Heart left ventricle (tissue), 13 donors: ENCODE measurements around the gene BICDL2.
"Not testable (repeated sequence)": the region's sequence is repeated elsewhere in the genome, so short reads cannot be mapped to it uniquely, and the experiment has no call there.

Source experiments
- POLR2A ChIP-seq, 2 donors: fragments of 450-650 bp; IDR thresholded peaks; one replicate each; pipeline ENCODE4 v1.6.1; 2017; ENCODE audit warnings: antibody characterized with exemption in 2 of 2, mild to moderate bottlenecking in 2 of 2, moderate library complexity in 2 of 2
- TF ChIP-seq, protein P1 (sequence below), 12 donors: fragments of 200-600 bp; sonication (generic) in 4 of 12; IDR thresholded peaks; one replicate each; pipeline versions ENCODE4 v1.5.0 to v1.8.0; 2018 to 2022; ENCODE audit warnings: antibody characterized with exemption in 12 of 12, mild to moderate bottlenecking in 5 of 12
- donor health status: ischemic (EF 13 %, LVEDD 7.1; RV severe dilation, severe dysfunction).
- donor health status: DM: no; HTN: yes; CAD: no.
- donor health status: DM: no; HTN: no; CAD: no.
- donor health status: ischemic (EF 25% LVEDD 6.9; RV normal size, moderate dysfunction).
- donor health status: ischemic (EF 25% LVEDD 5.7; RV mildly dilated, moderate dysfunction).
- donor health status: ischemic (EF 35%, LVEDD 5.7; RV mildly dilated, moderate dysfunction).
- donor health status: nonischemic (EF 11% LVEDD 7.7; RV severe dilation, severe dysfunction).
- donor health status: DM: yes; HTN: yes; CAD: no.
- donor health status: PGD.
- donor health status: ischemic (EF 29% LVEDD 5.4; RV normal size, mild dysfunction).
- donor health status: nonischemic (EF 23%, LVEDD 6.1; RV moderate dilation, normal function).

DNA sequence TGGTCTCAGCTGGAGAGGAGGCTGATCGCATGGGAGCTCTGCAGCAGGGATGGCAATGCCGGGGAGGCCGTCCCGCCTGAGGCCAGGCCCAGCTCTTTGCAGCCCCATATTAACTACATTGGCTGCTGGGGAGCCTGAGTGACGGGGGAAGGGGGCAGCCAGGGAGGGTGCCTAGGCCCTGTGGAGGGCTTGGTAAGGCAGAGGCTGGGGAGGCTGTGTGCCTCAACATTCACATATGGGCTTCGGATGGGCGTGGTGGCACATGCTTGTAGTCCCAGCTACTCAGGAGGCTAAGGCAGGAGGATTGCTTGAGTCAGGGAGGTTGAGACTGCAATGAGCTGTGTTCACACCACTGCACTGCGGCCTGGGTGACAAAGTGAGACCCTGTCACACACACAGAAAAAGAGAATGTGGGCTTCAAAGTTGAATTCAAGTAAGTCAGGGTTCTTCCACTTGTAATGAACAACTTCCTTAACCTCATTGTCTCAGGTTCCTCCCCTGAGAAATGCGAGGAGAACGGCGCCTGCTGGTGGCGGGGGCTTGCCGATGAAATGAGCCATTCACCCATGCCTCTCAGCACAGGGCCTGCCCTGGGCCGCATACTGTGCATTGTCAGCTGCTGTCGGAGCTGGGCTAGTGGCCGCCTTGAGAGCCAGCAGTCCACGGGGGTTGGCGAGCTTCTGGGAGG lies 36.0 kb upstream of the BICDL2 start:
- TF ChIP-seq, protein P1, sequence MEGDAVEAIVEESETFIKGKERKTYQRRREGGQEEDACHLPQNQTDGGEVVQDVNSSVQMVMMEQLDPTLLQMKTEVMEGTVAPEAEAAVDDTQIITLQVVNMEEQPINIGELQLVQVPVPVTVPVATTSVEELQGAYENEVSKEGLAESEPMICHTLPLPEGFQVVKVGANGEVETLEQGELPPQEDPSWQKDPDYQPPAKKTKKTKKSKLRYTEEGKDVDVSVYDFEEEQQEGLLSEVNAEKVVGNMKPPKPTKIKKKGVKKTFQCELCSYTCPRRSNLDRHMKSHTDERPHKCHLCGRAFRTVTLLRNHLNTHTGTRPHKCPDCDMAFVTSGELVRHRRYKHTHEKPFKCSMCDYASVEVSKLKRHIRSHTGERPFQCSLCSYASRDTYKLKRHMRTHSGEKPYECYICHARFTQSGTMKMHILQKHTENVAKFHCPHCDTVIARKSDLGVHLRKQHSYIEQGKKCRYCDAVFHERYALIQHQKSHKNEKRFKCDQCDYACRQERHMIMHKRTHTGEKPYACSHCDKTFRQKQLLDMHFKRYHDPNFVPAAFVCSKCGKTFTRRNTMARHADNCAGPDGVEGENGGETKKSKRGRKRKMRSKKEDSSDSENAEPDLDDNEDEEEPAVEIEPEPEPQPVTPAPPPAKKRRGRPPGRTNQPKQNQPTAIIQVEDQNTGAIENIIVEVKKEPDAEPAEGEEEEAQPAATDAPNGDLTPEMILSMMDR (IDR thresholded peaks at IDR 0.05): peak in 3 of 12 donors; percentile 6 to 27 (median 15)
- not testable (repeated sequence) for TF ChIP-seq POLR2A (IDR thresholded peaks at IDR 0.05)
